NCI-H2227 treated with DMSO at 0.1 percent for 48 hours (cell line): ENCODE data around the gene BIRC2.

Experiments used
- DNase-seq: peaks from one replicate; lab custom pipeline; 2025; lab: John Stamatoyannopoulos, UW

BIRC2 gene

DNA sequence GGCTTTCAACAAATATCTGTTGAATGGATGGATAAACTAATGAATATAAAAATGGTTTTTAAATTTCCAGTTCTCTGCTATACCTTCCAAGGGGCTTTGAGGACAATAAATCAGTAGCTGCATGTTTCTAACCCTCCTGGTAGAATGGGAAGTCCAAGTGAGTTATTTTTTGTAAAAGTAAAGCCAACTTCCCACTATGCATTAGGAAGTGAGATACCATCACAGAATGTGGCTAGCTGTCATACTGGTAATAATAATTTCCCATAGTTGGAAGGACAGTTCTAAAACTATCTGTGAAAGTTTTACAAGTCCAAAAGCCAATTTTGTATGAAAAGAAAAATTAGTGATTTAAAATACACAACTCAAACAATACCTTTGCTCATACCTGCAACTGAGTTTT, 55.5 kb downstream of the BIRC2 start:
- DNase-seq = no peak

- no peak for DNase-seq
These were observed 58.5 kb downstream of the BIRC2 start for GRCh38 chr11:102405501-102405900.

GRCh38 chr11:102406099-102406498, 59.1 kb downstream of the BIRC2 start:
- no peak for DNase-seq

DNA sequence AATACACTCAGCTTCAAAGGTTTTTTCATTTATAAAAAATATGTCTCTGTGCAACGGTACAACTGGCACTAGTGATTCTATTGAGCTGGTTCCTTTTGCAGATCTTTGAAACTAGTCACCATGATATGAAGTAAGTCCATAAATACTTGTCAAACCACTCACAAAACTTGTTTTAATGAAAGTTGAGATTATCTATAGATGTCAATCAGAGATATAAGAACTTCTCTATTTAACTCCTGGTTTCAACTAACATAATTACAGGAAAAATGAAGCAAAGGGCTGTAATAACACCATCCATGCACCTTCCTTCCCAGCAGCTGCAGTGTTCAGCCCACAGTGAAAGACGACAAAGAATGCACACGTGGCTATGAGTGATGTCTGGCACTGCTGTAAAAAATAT, 60.9 kb downstream of the BIRC2 start:
- DNase-seq = no peak

- no peak for DNase-seq
These were observed 61.3 kb downstream of the BIRC2 start for GRCh38 chr11:102408339-102408738.

DNA sequence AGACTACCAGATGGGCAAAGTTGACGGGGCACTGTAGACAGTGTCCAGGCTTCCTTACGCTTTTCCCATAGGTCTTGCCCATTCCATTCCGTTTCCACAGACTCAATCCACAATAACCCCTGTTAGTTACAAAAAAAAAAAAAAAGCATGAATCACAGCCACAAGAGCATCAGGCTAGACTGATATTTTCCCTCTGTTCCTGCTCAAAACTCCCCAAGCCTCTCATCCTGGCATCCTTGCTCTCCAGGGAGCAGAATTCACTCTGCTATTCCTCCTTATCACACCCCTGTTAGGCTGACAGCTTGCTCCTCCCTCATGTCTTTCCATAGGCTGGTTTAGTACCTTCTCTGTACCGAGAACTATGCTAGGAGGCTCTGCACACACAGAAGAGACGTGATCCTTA, 63.4 kb downstream of the BIRC2 start:
- no peak for DNase-seq

DNA sequence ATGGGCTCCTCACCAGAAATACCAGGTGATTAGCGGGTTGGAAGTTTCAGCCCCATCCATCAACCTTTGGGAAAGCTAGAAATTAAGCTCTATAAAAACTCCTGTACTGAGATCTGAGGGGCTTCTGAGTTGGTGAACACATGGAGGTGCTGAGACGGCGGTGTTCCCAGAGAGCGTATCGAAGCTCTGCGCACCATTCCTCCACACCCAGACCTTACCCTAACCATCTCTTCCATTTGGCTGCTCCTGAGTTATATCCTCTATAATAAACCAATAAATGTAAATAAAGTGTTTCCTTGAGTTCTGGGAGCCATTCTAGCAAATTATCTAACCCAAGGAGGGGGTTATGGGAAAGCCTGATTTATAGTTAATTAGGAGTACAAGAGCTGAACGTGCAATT, 64.1 kb downstream of the BIRC2 start:
- no peak for DNase-seq

DNA sequence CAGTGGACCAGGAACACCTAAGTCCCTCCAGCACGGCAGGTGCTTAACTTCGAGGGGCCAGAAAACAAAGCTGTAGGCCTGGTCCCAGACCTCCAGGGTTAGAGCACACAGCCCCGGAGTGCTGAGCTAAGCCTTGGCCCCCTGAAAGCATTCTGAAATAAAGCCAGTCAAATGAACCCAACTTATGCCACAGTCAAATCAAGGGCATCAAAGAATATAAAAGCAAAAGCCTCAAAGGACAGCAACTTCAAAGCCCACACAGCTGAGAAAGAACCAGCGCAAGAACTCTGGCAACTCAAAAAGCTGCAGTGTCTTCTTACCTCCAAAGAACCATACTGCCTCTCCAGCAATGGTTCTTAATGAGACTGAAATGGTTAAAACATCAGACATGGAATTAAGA, 66.5 kb downstream of the BIRC2 start:
- no peak for DNase-seq

DNA sequence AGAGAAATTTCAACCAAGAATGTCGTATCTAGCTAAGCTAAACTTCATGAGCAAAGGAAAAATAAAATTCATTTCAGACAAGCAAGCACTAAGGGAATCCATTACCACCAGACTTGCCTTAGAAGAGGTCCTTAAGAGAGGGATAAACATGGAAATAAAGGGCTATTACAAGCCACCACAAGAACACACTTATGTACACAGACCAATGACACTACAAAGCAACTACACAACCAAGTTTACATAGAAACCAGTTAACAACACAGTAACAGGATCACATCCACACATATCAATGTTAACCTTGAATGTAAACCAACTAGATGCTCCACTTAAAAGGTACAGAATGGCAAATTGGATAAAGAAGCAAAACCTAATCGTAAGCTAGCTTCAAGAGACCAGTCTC, 67.5 kb downstream of the BIRC2 start:
- no peak for DNase-seq

DNA sequence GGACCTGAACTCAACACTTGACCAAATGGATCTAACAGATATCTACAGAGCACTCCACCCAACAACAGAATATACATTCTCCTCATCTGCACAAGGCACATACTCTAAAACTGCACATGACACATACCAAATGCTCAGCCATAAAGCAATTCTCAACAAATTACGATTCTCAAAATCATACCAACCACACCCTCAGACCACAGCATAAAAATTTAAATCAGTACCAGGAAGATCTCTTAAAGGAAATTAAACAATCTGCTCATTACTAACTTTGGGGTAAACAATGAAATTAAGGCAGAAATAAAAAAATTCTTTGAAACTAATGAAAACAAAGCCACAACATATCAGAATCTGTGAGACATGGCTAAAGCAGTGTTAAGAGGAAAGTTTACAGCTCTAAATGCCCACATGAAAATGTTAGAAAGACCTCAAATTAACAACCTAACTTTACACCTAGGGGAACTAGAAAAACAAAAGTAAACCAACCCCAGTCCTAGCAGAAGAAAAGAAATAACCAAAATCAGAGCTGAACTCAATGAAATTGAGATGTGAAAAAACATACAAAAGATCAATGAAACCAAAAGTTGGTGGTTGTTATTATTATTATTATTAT, 68.4 kb downstream of the BIRC2 start:
- DNase-seq = no peak

- DNase-seq = no peak
These were observed 70.0 kb downstream of the BIRC2 start for GRCh38 chr11:102416976-102417375.

DNA sequence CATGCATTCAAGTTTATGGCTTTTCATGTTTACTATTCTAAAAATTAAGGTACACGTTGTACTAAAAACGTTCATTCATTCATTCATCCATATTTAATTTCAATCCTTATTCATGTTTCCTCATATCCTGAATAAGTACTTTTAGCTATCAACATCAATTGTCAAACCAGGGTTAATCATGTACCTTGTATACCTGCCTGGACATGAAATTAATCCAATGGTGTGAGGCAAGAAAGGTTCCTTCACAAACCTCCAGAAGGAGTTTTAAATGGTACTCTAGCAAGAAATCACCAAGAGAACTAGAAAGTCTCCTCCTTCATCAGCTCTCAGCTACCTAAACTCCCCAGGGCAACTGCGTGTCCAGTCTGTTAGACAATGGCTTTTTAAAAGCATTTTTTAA, 72.2 kb downstream of the BIRC2 start:
- DNase-seq = no peak

DNA sequence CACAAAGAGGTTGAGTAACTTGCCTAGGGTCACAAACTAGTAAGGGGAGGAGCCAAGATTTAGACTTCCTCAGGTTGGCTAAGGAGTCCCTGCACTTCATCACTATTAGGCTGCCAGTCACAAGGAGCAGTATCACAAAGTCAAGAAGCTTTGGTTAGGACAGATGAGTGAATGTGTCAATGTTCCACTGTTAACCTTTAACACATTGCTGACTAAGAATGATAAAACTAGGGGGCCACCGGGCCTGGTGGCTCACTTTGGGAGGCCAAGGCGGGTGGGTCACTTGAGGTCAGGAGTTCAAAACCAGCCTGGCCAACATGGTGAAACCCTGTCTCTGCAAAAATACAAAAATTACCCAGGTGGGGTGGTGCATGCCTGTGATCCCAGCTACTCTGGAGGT, 73.5 kb downstream of the BIRC2 start:
- DNase-seq = no peak

DNA sequence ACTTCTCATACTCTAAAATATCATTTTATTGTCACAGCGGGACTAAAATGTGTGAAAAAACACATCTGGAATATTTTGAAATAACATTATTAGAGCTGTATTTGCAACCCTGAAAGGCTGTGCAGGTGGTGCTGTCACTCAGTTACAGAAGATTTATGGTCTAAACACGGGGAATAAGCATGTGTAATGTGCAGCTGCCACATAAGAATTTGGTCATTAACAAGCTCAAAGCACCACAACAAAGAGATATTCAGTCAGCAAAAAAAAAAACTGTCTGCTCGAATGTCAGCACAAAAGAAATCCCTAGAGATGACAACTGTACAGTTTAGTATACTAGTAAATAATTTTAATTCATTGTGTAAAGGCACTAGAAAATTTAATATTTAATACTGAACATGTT, 74.2 kb downstream of the BIRC2 start:
- DNase-seq = peak; percentile 8

DNA sequence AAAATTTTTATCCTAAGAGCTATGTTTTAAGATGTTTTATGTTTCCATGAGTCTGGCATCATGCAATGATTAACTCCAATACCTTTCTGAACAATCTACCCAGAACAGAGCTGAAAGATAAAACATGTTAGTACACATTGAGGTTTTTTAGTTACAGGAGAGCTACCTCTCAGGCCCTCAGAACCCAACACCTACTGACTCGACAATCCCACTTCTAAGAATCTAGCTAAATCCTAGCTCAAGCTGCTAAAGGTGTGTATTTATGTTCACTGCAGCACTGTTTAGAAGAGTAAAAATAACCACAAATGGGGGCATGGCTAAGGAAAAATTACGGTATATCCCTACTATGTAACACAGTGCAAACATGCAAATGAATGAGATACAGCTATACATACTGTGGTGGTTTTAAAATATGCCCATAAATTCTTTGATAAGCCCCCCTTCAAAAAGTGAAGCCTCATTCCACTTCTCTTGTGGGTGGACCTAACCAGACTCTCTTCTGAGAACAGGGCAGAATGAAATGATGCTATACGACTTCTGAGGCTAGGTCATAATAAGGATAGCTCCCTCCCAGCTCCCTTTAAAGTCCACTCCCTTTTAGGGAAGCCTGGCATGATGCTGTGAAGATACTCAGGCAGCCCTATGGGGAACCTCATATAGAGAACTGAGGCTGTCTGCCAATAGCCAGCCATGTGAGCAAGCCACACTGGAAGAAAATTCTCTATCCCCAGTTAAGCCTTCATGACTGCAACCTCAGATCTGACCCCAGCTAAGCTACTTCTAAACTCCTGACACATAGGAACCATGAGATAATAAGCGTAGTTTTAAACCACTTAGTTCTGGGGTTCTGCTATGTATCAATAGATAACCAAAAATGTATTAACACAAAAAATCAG, 76.1 kb downstream of the BIRC2 start:
- DNase-seq = no peak

- no peak for DNase-seq
These were observed 76.9 kb downstream of the BIRC2 start for GRCh38 chr11:102423936-102424335.

GRCh38 chr11:102426000-102426399, 79.0 kb downstream of the BIRC2 start:
- DNase-seq = no peak

GRCh38 chr11:102426570-102426969, 79.6 kb downstream of the BIRC2 start:
- DNase-seq = no peak

GRCh38 chr11:102427068-102427467, 80.1 kb downstream of the BIRC2 start:
- no peak for DNase-seq
